ENCODE data around the gene TMX2. TPM values are rescaled to one million over a fixed set of nuclear protein-coding genes. Genes with fewer than 3 reads are reported as not detected.

The TMX2 gene
- total and polyA plus RNA-seq, 9 of the 15 experiments (the other 6 are each of a cell fraction or from before 2014, with no cell fraction given) = 176 to 433 (median 227) TPM

GRCh38 chr11:57741132-57742086, 29.0 kb downstream of the TMX2 start, which contains the start of gene SELENOH (continued):
- TF ChIP-seq ZBTB8A (IDR thresholded peaks at IDR 0.05; ENCODE audit: partially characterized antibody) = no peak
- TF ChIP-seq SMC3 (conservative IDR thresholded peaks at IDR 0.05; ENCODE audit: insufficient read depth, low read depth, low read length) = peak; percentile 7; the same call in 1 of the 2 replicates
- no peak for TF ChIP-seq HNRNPL (IDR thresholded peaks at IDR 0.05; ENCODE audit: low read depth, low read length)
- no peak for TF ChIP-seq SNAPC5 (CRISPR knock-in tag; IDR thresholded peaks at IDR 0.05)
- TF ChIP-seq TEAD2 (tag; IDR thresholded peaks at IDR 0.05) = no peak
- TF ChIP-seq GABPB2 (CRISPR knock-in tag; conservative IDR thresholded peaks at IDR 0.05) = no peak; the same call in 1 of the 2 replicates
- no peak for TF ChIP-seq BMI1 (IDR thresholded peaks at IDR 0.05; ENCODE audit: low read length)
- no peak for TF ChIP-seq ZNF518B (CRISPR knock-in tag; IDR thresholded peaks at IDR 0.05)
- no peak for TF ChIP-seq PYGO2 (tag; IDR thresholded peaks at IDR 0.05)
- no peak for TF ChIP-seq ETS2 (tag; IDR thresholded peaks at IDR 0.05; ENCODE audit: borderline replicate concordance, poor library complexity, severe bottlenecking)
- TF ChIP-seq PRPF4 (IDR thresholded peaks at IDR 0.05; ENCODE audit: insufficient read depth, low read depth, low read length, poor library complexity, severe bottlenecking) = peak; percentile 77
- no peak for TF ChIP-seq ZNF354B (CRISPR knock-in tag; IDR thresholded peaks at IDR 0.05)
- TF ChIP-seq MXI1 (IDR thresholded peaks at IDR 0.05; ENCODE audit: low read depth, low read length) = peak; percentile 97
- no peak for TF ChIP-seq PURB (CRISPR knock-in tag; IDR thresholded peaks at IDR 0.05; ENCODE audit: low read depth)
- peak; percentile 43; the same call in 1 of the 2 replicates for TF ChIP-seq ZNF143 (CRISPR knock-in tag; IDR thresholded peaks at IDR 0.05)
